GM23338 (cell line): ENCODE measurements around the gene GRAMD1C. TPM values are rescaled to one million over a fixed set of nuclear protein-coding genes. Genes with fewer than 3 reads are reported as not detected.

ENCODE experiments used
- ATAC-seq: fragments of 200-7000 bp; cut with Tn5 transposase; 3 replicates; pipeline ENCODE4 v1.9.1; 2020
- DNase-seq: peaks from one replicate; pipeline ENCODE4 v3.0.0-alpha.2; 2015; ENCODE audit warnings: low spot score
- H2AFZ ChIP-seq: fragments of 200-600 bp; sonication (generic); 2 replicates; pipeline ENCODE4 v1.8.0; 2016; ENCODE audit warnings: antibody characterized with exemption, mild to moderate bottlenecking, moderate library complexity
- H3F3A ChIP-seq: fragments of 200-600 bp; sonication (generic); replicated peaks from 2 replicates; pipeline ENCODE4 v1.8.0; 2017; ENCODE audit warnings: antibody characterized with exemption, mixed run types, low read depth
- H3K27ac ChIP-seq: fragments of 200-600 bp; sonication (generic); 2 replicates; pipeline ENCODE4 v1.6.1; 2016; ENCODE audit warnings: low read depth
- H3K27me3 ChIP-seq: fragments of 200-600 bp; sonication (generic); 2 replicates; pipeline ENCODE4 v1.8.0; 2016; ENCODE audit warnings: mild to moderate bottlenecking, mixed run types, moderate library complexity; ENCODE audit not compliant: insufficient read depth
- H3K36me3 ChIP-seq: fragments of 200-600 bp; sonication (generic); 2 replicates; pipeline ENCODE4 v1.8.0; 2016; ENCODE audit warnings: mild to moderate bottlenecking; ENCODE audit not compliant: insufficient read depth
- H3K4me1 ChIP-seq: fragments of 200-600 bp; sonication (generic); 2 replicates; pipeline ENCODE4 v1.8.0; 2016; ENCODE audit warnings: mild to moderate bottlenecking, moderate library complexity; ENCODE audit not compliant: insufficient read depth
- H3K4me2 ChIP-seq: fragments of 200-600 bp; sonication (generic); 2 replicates; pipeline ENCODE4 v1.7.1; 2017; ENCODE audit warnings: mixed run types
- H3K4me3 ChIP-seq: fragments of 200-600 bp; sonication (generic); 2 replicates; pipeline ENCODE4 v1.6.1; 2016; ENCODE audit warnings: mixed run types
- H3K79me2 ChIP-seq: fragments of 200-600 bp; sonication (generic); replicated peaks from 2 replicates; pipeline ENCODE4 v1.8.0; 2017; ENCODE audit warnings: mild to moderate bottlenecking; ENCODE audit not compliant: insufficient read depth
- H3K9me2 ChIP-seq: fragments of 200-600 bp; sonication (generic); 2 replicates; pipeline ENCODE4 v1.8.0; 2017; ENCODE audit not compliant: insufficient read depth
- H4K20me1 ChIP-seq: fragments of 200-600 bp; sonication (generic); replicated peaks from 2 replicates; pipeline ENCODE4 v1.8.0; 2017; ENCODE audit warnings: mild to moderate bottlenecking; ENCODE audit not compliant: insufficient read depth
- H3K27ac Mint-ChIP-seq: 2 replicates; pipeline ENCODE4 v1.8.0; 2020; ENCODE audit warnings: inconsistent platforms, mild to moderate bottlenecking, moderate library complexity, mixed read lengths
- H3K27me3 Mint-ChIP-seq: 3 replicates; pipeline ENCODE4 v1.8.0; 2022; ENCODE audit warnings: low read depth, mild to moderate bottlenecking, moderate library complexity, mixed read lengths, inconsistent platforms; ENCODE audit not compliant: insufficient read depth, poor library complexity
- H3K36me3 Mint-ChIP-seq: 3 replicates; pipeline ENCODE4 v1.8.0; 2021; ENCODE audit warnings: low read depth, mild to moderate bottlenecking, inconsistent platforms, moderate library complexity, mixed read lengths
- H3K4me1 Mint-ChIP-seq: 3 replicates; pipeline ENCODE4 v1.8.0; 2020; ENCODE audit warnings: mild to moderate bottlenecking, inconsistent platforms, mixed read lengths
- H3K4me3 Mint-ChIP-seq: 3 replicates; pipeline ENCODE4 v1.8.0; 2021; ENCODE audit warnings: moderate library complexity, mild to moderate bottlenecking, inconsistent platforms, mixed read lengths
- H3K9me3 Mint-ChIP-seq: 3 replicates; pipeline ENCODE4 v1.8.0; 2020; ENCODE audit warnings: moderate library complexity, mild to moderate bottlenecking, inconsistent platforms, mixed read lengths
- EZH2 ChIP-seq: fragments of 200-600 bp; sonication (generic); IDR thresholded peaks from one replicate; pipeline ENCODE4 v1.8.0; 2017; ENCODE audit warnings: antibody characterized with exemption, mild to moderate bottlenecking, low read depth; ENCODE audit not compliant: unreplicated experiment
- NANOG ChIP-seq: IDR thresholded peaks from 2 replicates; pipeline ENCODE4 v1.6.1; 2016; ENCODE audit warnings: antibody characterized with exemption, borderline replicate concordance
- POLR2AphosphoS5 ChIP-seq: IDR thresholded peaks from 2 replicates; pipeline ENCODE4 v1.6.1; 2016; ENCODE audit warnings: antibody characterized with exemption, low read depth
- STAT1 ChIP-seq: IDR thresholded peaks from one replicate; pipeline ENCODE4 v1.6.1; 2016; ENCODE audit warnings: antibody characterized with exemption; ENCODE audit not compliant: unreplicated experiment
- polyA plus RNA-seq: library from polyadenylated mRNA; unstranded; fragments of >200 nt; fragmentation: Nextera tagmentation; extraction: Ambion mirVana; gene quantifications from 2 replicates; pipeline ENCODE4 v1.2.1, GENCODE V29; 2016
- total RNA-seq: library from RNA; depleted of rRNA; stranded (reverse); fragments of >200 nt; shearing (Covaris generic); gene quantifications from 2 replicates; pipeline ENCODE4 v1.2.3, GENCODE V29; 2014
- TF ChIP-seq, protein P1 (sequence below), 2 experiments: fragments of 200-600 bp in 1 of 2; sonication (generic) in 1 of 2; conservative IDR thresholded peaks; 2 replicates each; pipeline versions ENCODE4 v1.5.1 to v1.6.1; 2016 to 2017; ENCODE audit warnings: antibody characterized with exemption in 2 of 2, low read depth in 2 of 2, mild to moderate bottlenecking in 2 of 2, moderate library complexity in 1 of 2
- TF ChIP-seq, protein P2 (sequence below): IDR thresholded peaks from 2 replicates; pipeline ENCODE4 v1.6.1; 2016; ENCODE audit warnings: antibody characterized with exemption
- TF ChIP-seq, protein P3 (sequence below): IDR thresholded peaks from one replicate; pipeline ENCODE4 v1.6.1; 2018; ENCODE audit warnings: antibody characterized with exemption; ENCODE audit not compliant: unreplicated experiment

GRAMD1C gene
- total and polyA plus RNA-seq, 2 experiments from 2014 or later, result 3.3 to 3.6 TPM

DNA sequence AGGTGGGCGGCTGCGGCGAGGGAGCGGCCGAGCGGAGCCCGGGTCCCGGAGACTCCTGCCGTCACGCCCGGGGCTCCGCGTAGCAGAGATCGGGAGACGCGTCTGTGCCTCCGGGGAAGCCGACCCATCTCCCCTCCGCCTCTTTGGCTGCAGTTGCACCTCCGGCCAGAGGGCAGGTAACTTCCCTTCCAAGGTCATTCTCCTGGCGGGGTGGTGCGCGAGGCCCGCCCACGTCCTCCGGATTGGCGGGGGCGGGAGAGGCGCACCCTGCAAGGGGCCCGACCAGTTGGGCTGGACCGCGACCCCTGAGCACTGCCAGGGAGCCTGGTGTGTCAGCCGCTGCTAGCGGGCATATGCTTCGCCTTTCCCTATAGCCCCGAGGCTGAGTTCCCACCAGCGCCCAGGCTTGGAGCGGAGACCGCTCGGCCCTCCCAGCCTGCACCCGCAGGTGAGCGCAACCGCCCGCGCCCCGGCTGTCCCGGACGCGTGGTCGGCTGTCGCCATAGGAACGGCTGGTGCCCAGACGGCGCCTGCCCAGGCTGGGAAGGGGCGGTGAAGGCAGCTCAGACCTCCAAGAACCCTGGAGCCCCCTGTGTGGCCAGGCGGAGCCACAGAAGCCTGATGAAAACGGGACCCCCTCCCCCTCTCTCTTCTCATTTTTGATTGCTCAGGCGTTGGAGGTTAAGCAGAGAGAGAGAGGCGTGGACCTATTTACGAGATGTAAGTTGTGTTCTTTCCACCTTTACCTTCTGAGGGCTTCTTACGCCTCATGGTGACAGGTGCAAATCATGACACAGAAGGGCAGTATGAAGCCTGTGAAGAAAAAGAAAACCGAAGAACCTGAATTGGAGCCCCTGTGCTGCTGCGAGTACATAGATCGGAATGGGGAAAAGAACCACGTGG lies 109.7 kb downstream of the GRAMD1C start (continued):
- TF ChIP-seq, protein P1, sequence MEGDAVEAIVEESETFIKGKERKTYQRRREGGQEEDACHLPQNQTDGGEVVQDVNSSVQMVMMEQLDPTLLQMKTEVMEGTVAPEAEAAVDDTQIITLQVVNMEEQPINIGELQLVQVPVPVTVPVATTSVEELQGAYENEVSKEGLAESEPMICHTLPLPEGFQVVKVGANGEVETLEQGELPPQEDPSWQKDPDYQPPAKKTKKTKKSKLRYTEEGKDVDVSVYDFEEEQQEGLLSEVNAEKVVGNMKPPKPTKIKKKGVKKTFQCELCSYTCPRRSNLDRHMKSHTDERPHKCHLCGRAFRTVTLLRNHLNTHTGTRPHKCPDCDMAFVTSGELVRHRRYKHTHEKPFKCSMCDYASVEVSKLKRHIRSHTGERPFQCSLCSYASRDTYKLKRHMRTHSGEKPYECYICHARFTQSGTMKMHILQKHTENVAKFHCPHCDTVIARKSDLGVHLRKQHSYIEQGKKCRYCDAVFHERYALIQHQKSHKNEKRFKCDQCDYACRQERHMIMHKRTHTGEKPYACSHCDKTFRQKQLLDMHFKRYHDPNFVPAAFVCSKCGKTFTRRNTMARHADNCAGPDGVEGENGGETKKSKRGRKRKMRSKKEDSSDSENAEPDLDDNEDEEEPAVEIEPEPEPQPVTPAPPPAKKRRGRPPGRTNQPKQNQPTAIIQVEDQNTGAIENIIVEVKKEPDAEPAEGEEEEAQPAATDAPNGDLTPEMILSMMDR (conservative IDR thresholded peaks at IDR 0.05; ENCODE audit: low read depth in 2 of 2), result no peak
- TF ChIP-seq, protein P2, sequence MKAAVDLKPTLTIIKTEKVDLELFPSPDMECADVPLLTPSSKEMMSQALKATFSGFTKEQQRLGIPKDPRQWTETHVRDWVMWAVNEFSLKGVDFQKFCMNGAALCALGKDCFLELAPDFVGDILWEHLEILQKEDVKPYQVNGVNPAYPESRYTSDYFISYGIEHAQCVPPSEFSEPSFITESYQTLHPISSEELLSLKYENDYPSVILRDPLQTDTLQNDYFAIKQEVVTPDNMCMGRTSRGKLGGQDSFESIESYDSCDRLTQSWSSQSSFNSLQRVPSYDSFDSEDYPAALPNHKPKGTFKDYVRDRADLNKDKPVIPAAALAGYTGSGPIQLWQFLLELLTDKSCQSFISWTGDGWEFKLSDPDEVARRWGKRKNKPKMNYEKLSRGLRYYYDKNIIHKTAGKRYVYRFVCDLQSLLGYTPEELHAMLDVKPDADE, result no peak
- TF ChIP-seq, protein P3, sequence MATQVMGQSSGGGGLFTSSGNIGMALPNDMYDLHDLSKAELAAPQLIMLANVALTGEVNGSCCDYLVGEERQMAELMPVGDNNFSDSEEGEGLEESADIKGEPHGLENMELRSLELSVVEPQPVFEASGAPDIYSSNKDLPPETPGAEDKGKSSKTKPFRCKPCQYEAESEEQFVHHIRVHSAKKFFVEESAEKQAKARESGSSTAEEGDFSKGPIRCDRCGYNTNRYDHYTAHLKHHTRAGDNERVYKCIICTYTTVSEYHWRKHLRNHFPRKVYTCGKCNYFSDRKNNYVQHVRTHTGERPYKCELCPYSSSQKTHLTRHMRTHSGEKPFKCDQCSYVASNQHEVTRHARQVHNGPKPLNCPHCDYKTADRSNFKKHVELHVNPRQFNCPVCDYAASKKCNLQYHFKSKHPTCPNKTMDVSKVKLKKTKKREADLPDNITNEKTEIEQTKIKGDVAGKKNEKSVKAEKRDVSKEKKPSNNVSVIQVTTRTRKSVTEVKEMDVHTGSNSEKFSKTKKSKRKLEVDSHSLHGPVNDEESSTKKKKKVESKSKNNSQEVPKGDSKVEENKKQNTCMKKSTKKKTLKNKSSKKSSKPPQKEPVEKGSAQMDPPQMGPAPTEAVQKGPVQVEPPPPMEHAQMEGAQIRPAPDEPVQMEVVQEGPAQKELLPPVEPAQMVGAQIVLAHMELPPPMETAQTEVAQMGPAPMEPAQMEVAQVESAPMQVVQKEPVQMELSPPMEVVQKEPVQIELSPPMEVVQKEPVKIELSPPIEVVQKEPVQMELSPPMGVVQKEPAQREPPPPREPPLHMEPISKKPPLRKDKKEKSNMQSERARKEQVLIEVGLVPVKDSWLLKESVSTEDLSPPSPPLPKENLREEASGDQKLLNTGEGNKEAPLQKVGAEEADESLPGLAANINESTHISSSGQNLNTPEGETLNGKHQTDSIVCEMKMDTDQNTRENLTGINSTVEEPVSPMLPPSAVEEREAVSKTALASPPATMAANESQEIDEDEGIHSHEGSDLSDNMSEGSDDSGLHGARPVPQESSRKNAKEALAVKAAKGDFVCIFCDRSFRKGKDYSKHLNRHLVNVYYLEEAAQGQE, result no peak
- TF ChIP-seq NANOG (no peak), STAT1 (no peak), EZH2 (no peak)

DNA sequence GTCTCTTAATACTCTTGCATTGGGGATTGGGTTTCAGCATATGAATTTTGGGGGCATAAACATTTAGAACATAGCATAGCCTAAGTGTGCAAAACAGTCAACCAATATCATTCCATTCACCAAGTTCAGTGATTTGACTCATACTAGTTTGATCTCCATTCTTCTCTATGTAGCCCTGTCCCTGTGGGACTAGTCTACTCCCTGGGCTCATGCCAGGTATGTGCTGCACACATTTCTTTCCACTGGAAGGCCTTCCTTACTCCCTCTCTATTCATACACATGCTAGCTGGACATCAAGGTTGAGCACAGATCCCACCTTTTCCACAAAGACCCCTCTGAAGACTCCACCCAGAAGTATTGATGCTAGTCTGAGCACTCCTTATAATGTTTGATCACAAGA lies 114.3 kb downstream of the GRAMD1C start:
- ATAC-seq (no peak), DNase-seq (no peak)
- H3K27me3 ChIP-seq, result peaks cover 8% of the 10 kb centered on the region; the same call in 1 of the 2 replicates
- Mint-ChIP-seq H3K27me3 (peaks cover 8% of the 10 kb centered on the region), H3K4me3 (no peak overlapping the region), H3K9me3 (no peaks in the 10 kb centered on the region), H3K27ac (no peak overlapping the region), H3K4me1 (peaks cover 7% of the 10 kb centered on the region), H3K36me3 (peaks cover 18% of the 10 kb centered on the region; the same call in 2 of the 3 replicates)
- 0 out of 2 replicates have a peak, but pooled peaks cover 5% of the 10 kb centered on the region for H3K79me2 ChIP-seq
- H3K4me3 ChIP-seq, result no peak overlapping the region
- H3K27ac ChIP-seq, result no peak overlapping the region
- H3K4me1 ChIP-seq, result peaks cover 6% of the 10 kb centered on the region; the same call in 1 of the 2 replicates
- H3K9me2 ChIP-seq, result no peaks in the 10 kb centered on the region
- no peaks in the 10 kb centered on the region for H3K36me3 ChIP-seq
- H2AFZ ChIP-seq, result no peak overlapping the region
- H4K20me1 ChIP-seq, result 0 out of 2 replicates have a peak, but pooled peaks cover 3% of the 10 kb centered on the region
- H3K4me2 ChIP-seq, result no peak overlapping the region
- TF ChIP-seq NANOG (no peak), POLR2AphosphoS5 (no peak)
- peaks cover 6% of the 10 kb centered on the region for H3F3A ChIP-seq
